ENCODE measurements around the gene CARMIL1.
"Not testable (repeated sequence)": the region's sequence is repeated elsewhere in the genome, so short reads cannot be mapped to it uniquely, and the experiment has no call there.

CARMIL1 gene

GRCh38 chr6:25277857-25278256 is 1.3 kb upstream of the CARMIL1 start:
- DNase-seq, result no peak

GRCh38 chr6:25278261-25278913 is 787 bp upstream of the CARMIL1 start:
- no peak for DNase-seq

- no peak for DNase-seq
Observed at GRCh38 chr6:25279748-25280343, 672 bp downstream of the CARMIL1 start.

- no peak for DNase-seq
Observed at GRCh38 chr6:25280344-25281074, 1.3 kb downstream of the CARMIL1 start.

GRCh38 chr6:25286891-25287290 is 7.7 kb downstream of the CARMIL1 start:
- DNase-seq, result no peak

GRCh38 chr6:25287941-25288340 is 8.8 kb downstream of the CARMIL1 start:
- no peak for DNase-seq

GRCh38 chr6:25288518-25288917 is 9.3 kb downstream of the CARMIL1 start:
- no peak for DNase-seq

- no peak for DNase-seq
Observed at GRCh38 chr6:25290306-25291060, 11.3 kb downstream of the CARMIL1 start.

GRCh38 chr6:25292384-25292783 is 13.2 kb downstream of the CARMIL1 start:
- DNase-seq, result no peak

- no peak for DNase-seq
Observed at GRCh38 chr6:25295651-25296050, 16.5 kb downstream of the CARMIL1 start.

GRCh38 chr6:25296217-25296905 is 17.2 kb downstream of the CARMIL1 start:
- no peak for DNase-seq

- no peak for DNase-seq
Observed at GRCh38 chr6:25297039-25297441, 17.9 kb downstream of the CARMIL1 start.

GRCh38 chr6:25297823-25298522 is 18.8 kb downstream of the CARMIL1 start:
- DNase-seq, result no peak

GRCh38 chr6:25298523-25298865 is 19.3 kb downstream of the CARMIL1 start:
- not testable (repeated sequence) for DNase-seq

GRCh38 chr6:25301362-25301761 is 22.2 kb downstream of the CARMIL1 start:
- no peak for DNase-seq

GRCh38 chr6:25302151-25302550 is 23.0 kb downstream of the CARMIL1 start:
- DNase-seq, result no peak

- DNase-seq, result no peak
Observed at GRCh38 chr6:25302677-25303128, 23.5 kb downstream of the CARMIL1 start.

- no peak for DNase-seq
Observed at GRCh38 chr6:25303254-25303653, 24.1 kb downstream of the CARMIL1 start.

GRCh38 chr6:25306379-25306778 is 27.2 kb downstream of the CARMIL1 start:
- DNase-seq, result no peak

- no peak for DNase-seq
Observed at GRCh38 chr6:25307805-25308494, 28.8 kb downstream of the CARMIL1 start.

- no peak for DNase-seq
Observed at GRCh38 chr6:25309886-25310285, 30.7 kb downstream of the CARMIL1 start.

Measured in NK-92 treated with Interleukin-12 subunit alpha and Interleukin-12 subunit beta, amount 100 ng/mL, for 24 hours (cell line).